Activated T-helper 1 cell treated with anti-CD3 and anti-CD28 coated beads, Interleukin-2, amount 50 U/mL, for 16 hours (primary cell): Measurements from ENCODE around the gene AIPL1.
A peak's percentile ranks its signal among the peaks of the same experiment; 100 is the strongest.

Experiments
- DNase-seq, 2 donors: peaks; one replicate each; pipeline ENCODE4 v3.0.0-alpha.2; 2020; ENCODE audit warnings: low read depth in 1 of 2, low spot score in 1 of 2

Gene AIPL1

DNA sequence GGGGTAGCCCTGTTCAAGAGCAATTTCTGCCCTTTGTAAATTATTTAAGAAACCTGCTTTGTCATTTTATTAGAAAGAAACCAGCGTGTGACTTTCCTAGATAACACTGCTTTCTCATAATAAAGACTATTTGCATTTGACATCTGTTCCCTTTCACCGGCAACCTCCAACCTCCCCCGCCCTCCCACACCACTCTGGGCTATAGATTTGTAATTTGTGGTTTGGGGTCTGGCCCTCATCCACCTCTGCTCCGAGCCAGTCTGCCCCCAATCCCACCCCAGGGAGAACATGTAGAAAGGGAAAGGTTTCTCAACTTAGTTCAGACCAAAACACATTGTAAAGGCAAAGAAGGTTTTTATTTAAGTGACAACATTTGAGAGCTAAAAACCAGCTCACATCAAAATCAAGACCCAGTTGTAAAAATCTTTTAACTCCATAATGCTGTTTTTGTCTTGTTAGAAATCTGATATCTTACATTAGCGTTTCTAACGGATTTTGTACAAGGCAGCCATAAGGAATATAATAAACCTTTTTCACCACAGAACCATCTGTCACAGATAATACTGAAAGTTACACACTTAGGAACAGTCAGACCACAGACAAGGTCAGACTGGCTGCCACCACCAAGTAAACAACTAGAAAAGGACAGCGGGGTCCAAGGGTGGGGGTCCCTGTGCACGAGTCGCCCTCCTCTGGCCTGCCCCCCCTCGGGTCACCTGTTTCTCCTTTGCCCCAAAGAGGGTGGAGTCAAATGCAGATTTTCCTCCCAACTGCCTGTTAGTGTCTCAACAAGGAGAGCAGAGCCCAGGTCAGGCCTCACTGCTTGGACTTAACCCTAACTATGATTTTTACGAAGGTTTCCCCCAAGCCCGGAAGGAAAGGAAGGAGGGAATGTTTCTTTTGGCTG is 16.3 kb upstream of the AIPL1 start:
- no peak for DNase-seq

GRCh38 chr17:6449307-6449706 is 14.4 kb upstream of the AIPL1 start:
- DNase-seq, result no peak

GRCh38 chr17:6448473-6448872 is 13.6 kb upstream of the AIPL1 start:
- no peak for DNase-seq

GRCh38 chr17:6446516-6447100 is 11.7 kb upstream of the AIPL1 start:
- DNase-seq, result no peak

- DNase-seq, result no peak
Observed at GRCh38 chr17:6444571-6445335, 9.8 kb upstream of the AIPL1 start.

GRCh38 chr17:6443692-6444570 is 9.0 kb upstream of the AIPL1 start, which contains the start of gene PIMREG:
Gene PIMREG, plus strand, starts transcription at chr17:6444455. Its CDS starts 656 bp downstream, at chr17:6445111.
- peak; percentile 87 to 88 for DNase-seq

GRCh38 chr17:6442775-6443174 is 7.9 kb upstream of the AIPL1 start:
- DNase-seq, result no peak

GRCh38 chr17:6439951-6440350 is 5.0 kb upstream of the AIPL1 start:
- DNase-seq, result no peak

GRCh38 chr17:6437956-6438355 is 3.0 kb upstream of the AIPL1 start:
- no peak for DNase-seq

DNA sequence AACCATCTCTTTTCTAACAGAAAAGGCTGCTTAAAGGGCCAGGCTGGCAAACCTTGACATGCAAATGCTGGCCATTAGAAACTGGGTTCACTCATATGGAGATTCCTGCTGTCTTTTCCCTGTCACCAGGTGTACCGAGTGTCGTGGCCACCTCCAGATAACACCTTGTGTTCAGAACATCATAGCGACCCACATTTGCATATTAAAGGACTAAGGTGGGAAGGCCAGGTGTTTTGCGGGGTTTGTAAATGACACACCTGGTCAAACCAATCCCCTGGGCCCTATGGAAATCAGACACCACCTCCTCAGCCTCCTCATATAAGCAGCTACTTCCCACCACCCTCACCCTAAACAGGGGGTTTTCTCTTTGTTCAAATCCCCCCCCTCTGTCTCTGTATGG is 2.5 kb upstream of the AIPL1 start:
- no peak for DNase-seq

DNA sequence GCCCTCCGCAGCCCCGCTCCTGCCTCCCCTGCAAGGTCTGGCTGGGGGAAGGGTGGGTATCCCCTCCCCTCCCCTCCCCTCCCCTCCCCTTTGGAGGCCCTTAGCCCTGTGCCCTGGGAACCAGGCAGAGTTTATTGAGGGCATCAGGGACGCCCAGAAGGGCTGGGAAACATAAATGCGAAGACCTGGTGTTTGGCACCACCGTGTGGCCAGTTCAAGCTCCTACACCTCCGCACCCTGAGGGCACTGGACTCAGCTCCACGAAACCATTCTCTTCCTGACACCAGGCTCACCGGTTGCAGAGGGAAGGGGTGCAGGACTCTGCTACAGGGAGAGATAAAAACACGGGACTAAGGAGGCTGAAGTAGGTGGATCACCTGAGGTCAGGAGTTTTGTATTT is 1.0 kb upstream of the AIPL1 start:
- DNase-seq, result peak; percentile 30 to 32

GRCh38 chr17:6430769-6431168 is 4.2 kb downstream of the AIPL1 start:
- DNase-seq, result no peak

- no peak for DNase-seq
Observed at GRCh38 chr17:6429266-6429665, 5.7 kb downstream of the AIPL1 start.

GRCh38 chr17:6428207-6428965 is 6.5 kb downstream of the AIPL1 start:
- DNase-seq, result no peak

DNA sequence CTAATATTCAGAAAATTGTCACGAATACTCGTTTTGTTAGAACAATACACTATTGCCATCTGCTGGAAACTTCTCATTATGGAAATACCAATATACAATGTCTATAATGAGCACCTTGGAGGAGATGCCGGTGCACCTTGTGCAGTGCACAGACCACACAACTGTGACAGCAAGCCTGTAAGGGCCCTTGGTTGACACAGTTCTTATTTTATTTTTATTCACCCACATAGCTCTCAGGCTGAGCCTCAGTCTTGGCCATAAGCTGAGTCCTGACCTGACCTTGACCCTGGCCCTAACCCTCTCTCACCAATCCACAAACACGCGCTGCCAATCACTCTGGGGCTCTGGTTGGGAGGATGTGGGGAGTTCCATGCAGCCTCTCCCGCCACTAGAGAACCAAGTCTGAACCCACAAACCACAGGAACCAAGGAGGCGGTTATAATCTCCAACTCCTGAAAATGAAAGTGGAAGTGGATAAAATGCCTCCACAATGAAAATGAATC is 7.6 kb downstream of the AIPL1 start:
- peak in 1 of 2 donors; percentile 9 for DNase-seq

DNA sequence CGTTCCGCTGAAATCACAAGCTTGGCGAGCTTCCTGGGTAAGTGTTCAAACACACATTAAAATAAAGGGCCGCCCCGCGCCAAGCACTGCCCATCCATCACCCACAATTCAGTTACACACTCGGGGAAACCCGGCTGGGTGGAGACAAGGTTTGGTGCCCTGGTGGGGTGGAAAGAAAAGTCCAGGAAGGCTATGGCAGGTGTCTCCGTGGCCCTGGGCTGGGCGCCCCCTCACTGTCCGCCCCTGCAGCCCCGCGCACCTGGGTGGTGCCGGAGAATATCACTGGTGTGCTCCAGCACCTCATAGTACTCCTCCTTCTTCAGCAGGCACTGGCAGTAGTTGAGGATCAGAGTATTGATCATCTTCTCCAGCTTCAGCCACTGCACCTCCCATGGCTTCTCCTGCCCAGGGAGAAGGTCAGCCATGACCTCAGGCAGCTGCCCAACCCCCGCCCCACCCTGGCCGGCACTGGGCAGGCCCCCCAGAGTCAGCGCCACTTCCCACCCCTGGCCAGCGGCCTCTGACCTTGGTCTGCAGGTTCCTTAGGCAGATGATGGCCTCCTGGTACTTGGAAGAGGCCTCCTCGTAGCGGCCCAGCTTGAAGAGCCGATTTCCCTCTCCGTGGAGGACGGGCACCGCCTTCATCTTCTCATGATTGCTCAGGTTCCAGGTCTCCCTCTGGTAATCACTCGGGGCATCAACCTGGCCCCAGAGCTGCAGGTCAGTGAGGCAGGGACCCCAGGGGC is 8.4 kb downstream of the AIPL1 start:
- no peak for DNase-seq

GRCh38 chr17:6425407-6425806 is 9.5 kb downstream of the AIPL1 start:
- DNase-seq, result no peak

DNA sequence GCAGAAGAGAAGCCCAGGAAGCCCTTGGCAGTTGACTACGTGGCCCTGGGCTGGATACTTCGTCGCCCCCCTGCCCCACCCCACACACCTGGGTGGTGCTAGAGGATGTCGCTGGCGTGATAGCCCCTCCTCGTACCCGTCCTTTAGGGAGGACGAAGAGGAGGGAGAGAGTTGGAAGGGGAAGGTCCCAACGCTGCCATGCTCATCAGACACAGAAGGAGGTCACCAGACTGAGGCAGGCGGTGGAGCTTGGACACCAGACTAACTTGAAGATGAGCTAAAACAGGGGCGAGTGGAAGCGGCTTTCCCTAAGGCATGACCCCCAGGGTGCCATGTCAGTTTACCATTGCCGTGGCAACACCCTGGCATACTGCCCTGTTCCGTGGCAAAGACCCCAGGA is 11.0 kb downstream of the AIPL1 start:
- no peak for DNase-seq

- no peak for DNase-seq
Observed at GRCh38 chr17:6422654-6423241, 12.2 kb downstream of the AIPL1 start.
